Fibroblast of pulmonary artery (primary cell): ENCODE results near the gene VILL.

Experiments
- DNase-seq: peaks from one replicate; pipeline ENCODE4 v3.0.0-alpha.2; 2010; ENCODE audit warnings: low read depth
- H3K4me3 ChIP-seq: replicated peaks from 2 replicates; pipeline ENCODE4 v1.5.1; 2011; ENCODE audit warnings: low read depth, mild to moderate bottlenecking, control low read depth, low read length, moderate library complexity
- TF ChIP-seq, protein P1 (sequence below): IDR thresholded peaks from 2 replicates; pipeline ENCODE4 v1.5.1; 2011; ENCODE audit warnings: mild to moderate bottlenecking, control low read depth, low read length, inconsistent platforms; ENCODE audit errors: missing control alignments

Gene VILL

GRCh38 chr3:38008971-38009580 is 18.5 kb downstream of the VILL start:
- DNase-seq: no peak
- TF ChIP-seq, protein P1, sequence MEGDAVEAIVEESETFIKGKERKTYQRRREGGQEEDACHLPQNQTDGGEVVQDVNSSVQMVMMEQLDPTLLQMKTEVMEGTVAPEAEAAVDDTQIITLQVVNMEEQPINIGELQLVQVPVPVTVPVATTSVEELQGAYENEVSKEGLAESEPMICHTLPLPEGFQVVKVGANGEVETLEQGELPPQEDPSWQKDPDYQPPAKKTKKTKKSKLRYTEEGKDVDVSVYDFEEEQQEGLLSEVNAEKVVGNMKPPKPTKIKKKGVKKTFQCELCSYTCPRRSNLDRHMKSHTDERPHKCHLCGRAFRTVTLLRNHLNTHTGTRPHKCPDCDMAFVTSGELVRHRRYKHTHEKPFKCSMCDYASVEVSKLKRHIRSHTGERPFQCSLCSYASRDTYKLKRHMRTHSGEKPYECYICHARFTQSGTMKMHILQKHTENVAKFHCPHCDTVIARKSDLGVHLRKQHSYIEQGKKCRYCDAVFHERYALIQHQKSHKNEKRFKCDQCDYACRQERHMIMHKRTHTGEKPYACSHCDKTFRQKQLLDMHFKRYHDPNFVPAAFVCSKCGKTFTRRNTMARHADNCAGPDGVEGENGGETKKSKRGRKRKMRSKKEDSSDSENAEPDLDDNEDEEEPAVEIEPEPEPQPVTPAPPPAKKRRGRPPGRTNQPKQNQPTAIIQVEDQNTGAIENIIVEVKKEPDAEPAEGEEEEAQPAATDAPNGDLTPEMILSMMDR: no peak
- H3K4me3 ChIP-seq: no peak overlapping the region

GRCh38 chr3:38009807-38010591 is 19.4 kb downstream of the VILL start:
- TF ChIP-seq, protein P1: no peak
- H3K4me3 ChIP-seq: no peak overlapping the region
- no peak for DNase-seq

DNA sequence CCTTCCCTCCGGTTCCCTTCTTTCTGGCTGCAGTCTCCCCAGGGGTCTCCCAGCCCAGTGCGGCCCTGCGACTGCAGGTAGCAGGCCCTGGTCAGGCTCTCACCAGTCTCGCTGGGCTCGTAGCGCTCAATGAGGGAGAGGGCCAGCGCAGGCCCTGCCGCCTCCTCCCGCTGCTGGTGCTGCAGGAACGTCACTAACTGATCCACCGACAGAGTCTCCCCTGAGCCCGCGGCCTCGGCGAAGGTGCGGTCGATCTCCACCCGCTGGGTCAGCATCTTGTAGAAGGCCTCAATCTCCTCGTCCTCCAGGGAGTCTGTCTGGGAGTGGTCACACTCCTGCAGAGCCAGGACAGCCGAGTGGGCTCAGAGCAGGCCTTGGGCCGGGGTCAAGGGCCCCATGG is 20.5 kb downstream of the VILL start:
- no peak overlapping the region for H3K4me3 ChIP-seq
- TF ChIP-seq, protein P1: no peak
- DNase-seq: no peak

DNA sequence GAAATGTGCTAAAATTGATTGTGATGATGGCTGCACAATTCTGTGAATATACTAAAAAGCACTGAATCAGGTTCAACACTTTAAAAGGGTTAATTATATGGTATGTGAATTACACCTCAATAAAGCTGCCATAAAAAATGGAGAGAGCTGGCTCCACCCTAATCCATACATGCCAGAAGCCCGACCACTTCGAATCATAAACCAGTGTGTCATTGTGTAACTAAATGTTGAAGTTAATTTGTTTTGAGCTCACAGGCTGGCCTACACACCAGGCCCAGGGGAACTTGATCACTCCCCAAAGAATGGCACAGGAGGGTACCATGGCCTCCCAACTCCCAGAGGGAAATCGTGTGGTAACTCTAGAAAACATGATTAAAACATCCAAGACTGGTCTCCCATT is 24.9 kb downstream of the VILL start:
- TF ChIP-seq, protein P1: no peak
- no peak for DNase-seq

DNA sequence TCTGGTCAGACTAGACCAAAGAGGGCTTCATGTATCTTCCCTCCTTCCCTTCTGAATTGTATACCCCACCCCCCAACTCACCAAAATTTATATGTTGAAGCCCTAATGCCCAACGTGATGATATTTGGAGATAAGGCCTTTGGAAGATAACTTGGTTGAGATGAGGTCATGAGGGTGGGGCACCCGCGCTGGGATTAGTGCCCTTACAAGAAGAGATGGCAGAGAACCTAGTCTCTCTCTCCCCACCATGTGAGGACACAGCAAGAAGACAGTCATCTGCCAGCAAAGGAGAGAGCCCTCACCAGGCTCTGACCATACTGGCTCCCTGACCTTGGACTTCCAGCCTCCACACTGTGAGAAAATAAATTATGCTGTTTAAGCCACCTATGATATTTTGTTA is 25.4 kb downstream of the VILL start:
- DNase-seq: no peak
- TF ChIP-seq, protein P1: no peak
- no peak overlapping the region for H3K4me3 ChIP-seq

More for the DNA sequence above, 24.9 kb downstream of the VILL start:
- no peak overlapping the region for H3K4me3 ChIP-seq

- no peak overlapping the region for H3K4me3 ChIP-seq
- DNase-seq: no peak
- TF ChIP-seq, protein P1: no peak
These were observed 25.8 kb downstream of the VILL start for GRCh38 chr3:38016410-38016809.
